ENCODE measurements around the gene BATF3.

Gene BATF3

GRCh38 chr1:212698467-212699103 lies 1.1 kb downstream of the BATF3 start:
- H3K27ac ChIP-seq = no peak overlapping the region
- H3K27me3 ChIP-seq = no peaks in the 10 kb centered on the region
- H3K4me3 ChIP-seq = peak overlapping the region; percentile 74
- peaks cover 37% of the 10 kb centered on the region for H3K4me1 ChIP-seq
- no peak for TF ChIP-seq Cebpa-rat (IDR thresholded peaks at IDR 0.05)
- H4K20me1 ChIP-seq = no peaks in the 10 kb centered on the region
- no peaks in the 10 kb centered on the region for H3K9me3 ChIP-seq
- peak overlapping the region; percentile 98 for H3K4me2 ChIP-seq
- peaks cover 4% of the 10 kb centered on the region; the same call in 1 of the 2 replicates for H3K36me3 ChIP-seq
- no peak overlapping the region; the same call in 1 of the 2 replicates for H3K9ac ChIP-seq

- Histone ChIP-seq H3K9ac (no peak overlapping the region), H3K4me2 (no peak overlapping the region), H4K20me1 (no peaks in the 10 kb centered on the region), H3K4me1 (peaks cover 40% of the 10 kb centered on the region), H3K36me3 (peaks cover 13% of the 10 kb centered on the region; the same call in 1 of the 2 replicates), H3K9me3 (no peaks in the 10 kb centered on the region), H3K4me3 (no peak overlapping the region), H3K27ac (no peak overlapping the region), H3K27me3 (no peaks in the 10 kb centered on the region)
- no peak for TF ChIP-seq Cebpa-rat (IDR thresholded peaks at IDR 0.05)
Measured at GRCh38 chr1:212696721-212697331, 2.8 kb downstream of the BATF3 start.

GRCh38 chr1:212692774-212693644 lies 6.6 kb downstream of the BATF3 start:
- Histone ChIP-seq H3K4me3 (no peak overlapping the region), H3K36me3 (peaks cover 13% of the 10 kb centered on the region; the same call in 1 of the 2 replicates), H3K27me3 (no peaks in the 10 kb centered on the region), H3K4me2 (no peak overlapping the region), H3K9me3 (no peaks in the 10 kb centered on the region), H4K20me1 (no peaks in the 10 kb centered on the region), H3K27ac (no peak overlapping the region), H3K4me1 (peaks cover 13% of the 10 kb centered on the region), H3K9ac (no peak overlapping the region)
- no peak for TF ChIP-seq Cebpa-rat (IDR thresholded peaks at IDR 0.05)

GRCh38 chr1:212691561-212692071 lies 8.0 kb downstream of the BATF3 start:
- Histone ChIP-seq H3K36me3 (peaks cover 15% of the 10 kb centered on the region), H3K4me3 (no peak overlapping the region), H4K20me1 (no peaks in the 10 kb centered on the region), H3K27ac (no peak overlapping the region), H3K9me3 (no peaks in the 10 kb centered on the region), H3K27me3 (no peaks in the 10 kb centered on the region), H3K9ac (no peak overlapping the region), H3K4me2 (no peak overlapping the region), H3K4me1 (peaks cover 11% of the 10 kb centered on the region)
- no peak for TF ChIP-seq Cebpa-rat (IDR thresholded peaks at IDR 0.05)

GRCh38 chr1:212690816-212691403 lies 8.7 kb downstream of the BATF3 start:
- Histone ChIP-seq H3K9me3 (no peaks in the 10 kb centered on the region), H3K36me3 (peaks cover 22% of the 10 kb centered on the region), H3K9ac (no peak overlapping the region), H3K4me2 (no peak overlapping the region), H3K4me1 (peaks cover 11% of the 10 kb centered on the region), H3K4me3 (no peak overlapping the region), H3K27me3 (no peaks in the 10 kb centered on the region), H3K27ac (no peak overlapping the region), H4K20me1 (no peaks in the 10 kb centered on the region)
- TF ChIP-seq Cebpa-rat (IDR thresholded peaks at IDR 0.05) = no peak

- TF ChIP-seq Cebpa-rat (IDR thresholded peaks at IDR 0.05) = no peak
- H3K4me2 ChIP-seq = no peak overlapping the region
- no peak overlapping the region for H3K9ac ChIP-seq
- no peak overlapping the region for H3K27ac ChIP-seq
- H3K4me3 ChIP-seq = no peak overlapping the region
- H3K27me3 ChIP-seq = no peaks in the 10 kb centered on the region
- H4K20me1 ChIP-seq = no peaks in the 10 kb centered on the region
- H3K36me3 ChIP-seq = peaks cover 20% of the 10 kb centered on the region
- no peaks in the 10 kb centered on the region for H3K9me3 ChIP-seq
- H3K4me1 ChIP-seq = peaks cover 11% of the 10 kb centered on the region
Measured at GRCh38 chr1:212689758-212690529, 9.7 kb downstream of the BATF3 start.

GRCh38 chr1:212689196-212689725 lies 10.4 kb downstream of the BATF3 start:
- peaks cover 11% of the 10 kb centered on the region for H3K4me1 ChIP-seq
- no peaks in the 10 kb centered on the region for H4K20me1 ChIP-seq
- H3K27me3 ChIP-seq = no peaks in the 10 kb centered on the region
- no peak overlapping the region for H3K27ac ChIP-seq
- no peaks in the 10 kb centered on the region for H3K9me3 ChIP-seq
- no peak for TF ChIP-seq Cebpa-rat (IDR thresholded peaks at IDR 0.05)
- no peak overlapping the region for H3K4me3 ChIP-seq
- H3K9ac ChIP-seq = no peak overlapping the region
- peaks cover 20% of the 10 kb centered on the region for H3K36me3 ChIP-seq
- no peak overlapping the region for H3K4me2 ChIP-seq

- no peak overlapping the region for H3K4me3 ChIP-seq
- peaks cover 19% of the 10 kb centered on the region for H3K36me3 ChIP-seq
- peaks cover 12% of the 10 kb centered on the region for H3K4me1 ChIP-seq
- no peak overlapping the region for H3K27ac ChIP-seq
- H3K9me3 ChIP-seq = no peaks in the 10 kb centered on the region
- H3K27me3 ChIP-seq = no peaks in the 10 kb centered on the region
- no peak for TF ChIP-seq Cebpa-rat (IDR thresholded peaks at IDR 0.05)
- H3K9ac ChIP-seq = no peak overlapping the region
- H3K4me2 ChIP-seq = no peak overlapping the region
- H4K20me1 ChIP-seq = no peaks in the 10 kb centered on the region
Measured at GRCh38 chr1:212688341-212689047, 11.1 kb downstream of the BATF3 start.

All from BLaER1 (cell line).